ENCODE data around the gene LCT. TPM values are rescaled to one million over a fixed set of nuclear protein-coding genes. Genes with fewer than 3 reads are reported as not detected.

Gene LCT
- total and polyA plus RNA-seq, 9 of the 15 experiments (the other 6 are each of a cell fraction or from before 2014, with no cell fraction given), result 0.01 to 0.04 (median 0.03) TPM; not detected in 4

DNA sequence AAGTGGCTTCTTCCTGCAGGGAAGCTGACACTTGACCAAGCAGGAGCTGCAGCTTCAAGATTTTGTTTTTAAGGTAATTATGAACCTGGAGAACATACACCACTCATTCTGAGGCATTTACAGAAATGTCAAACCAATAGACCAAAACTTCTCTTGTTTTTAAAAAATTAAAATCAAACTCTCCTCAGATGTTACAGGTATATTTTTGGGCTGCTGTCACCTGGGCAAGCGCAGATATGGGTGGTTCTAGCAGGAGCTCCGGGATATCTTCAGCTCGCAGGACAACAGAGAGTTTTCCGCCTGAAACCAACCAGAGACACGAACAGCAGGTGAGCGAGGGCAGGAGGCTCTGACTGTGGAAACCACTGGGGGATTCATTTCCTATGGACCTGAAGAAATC, 4.1 kb downstream of the LCT start:
- no peaks in the 10 kb centered on the region for H3K4me1 ChIP-seq (replicated peaks in 1 of 2; ENCODE audit: control insufficient read depth in 2 of 2, insufficient read depth in 2 of 2, low read length in 2 of 2)
- no peak overlapping the region for H3K4me2 ChIP-seq (ENCODE audit: insufficient read depth, low read length)
- no peak overlapping the region for H3K4me3 ChIP-seq
- ATAC-seq, result no peak
- H3K9ac ChIP-seq (ENCODE audit: insufficient read depth in 1 of 2, low read depth in 2 of 2, low read length in 2 of 2), result no peak overlapping the region
- no peak for DNase-seq (ENCODE audit: extremely low read depth in 1 of 4, low spot score in 3 of 4)
- H3K27ac ChIP-seq (ENCODE audit: extremely low read depth, low read depth, low read length), result no peak overlapping the region
- H3K79me2 ChIP-seq (ENCODE audit: control insufficient read depth, insufficient read depth, low read length), result no peaks in the 10 kb centered on the region
- no peak for TF ChIP-seq HNRNPUL1 (IDR thresholded peaks at IDR 0.05; ENCODE audit: low read length)
- TF ChIP-seq SRF (CRISPR knock-in tag; IDR thresholded peaks at IDR 0.05), result no peak
- TF ChIP-seq CBX8 (IDR thresholded peaks at IDR 0.05; ENCODE audit: borderline replicate concordance, extremely low read depth, low read depth, low read length, poor library complexity, severe bottlenecking), result no peak
- no peak for TF ChIP-seq CBFA2T2 (conservative IDR thresholded peaks at IDR 0.05)
- no peak for TF ChIP-seq SRSF1 (IDR thresholded peaks at IDR 0.05; ENCODE audit: low read depth, low read length)
- TF ChIP-seq HMG20A (CRISPR knock-in tag; conservative IDR thresholded peaks at IDR 0.05), result no peak
- TF ChIP-seq SP1 (CRISPR knock-in tag; IDR thresholded peaks at IDR 0.05), result no peak
- TF ChIP-seq LARP7 (IDR thresholded peaks at IDR 0.05), result no peak
- no peak for TF ChIP-seq ZNF785 (CRISPR knock-in tag; IDR thresholded peaks at IDR 0.05)
- TF ChIP-seq ZBTB26 (CRISPR knock-in tag; IDR thresholded peaks at IDR 0.05), result no peak
- no peak for TF ChIP-seq POLR2G (IDR thresholded peaks at IDR 0.05; ENCODE audit: low read depth, low read length)
- TF ChIP-seq ZBTB5 (IDR thresholded peaks at IDR 0.05), result no peak
- TF ChIP-seq ZNF184 (CRISPR knock-in tag; IDR thresholded peaks at IDR 0.05), result no peak
- TF ChIP-seq ZSCAN32 (CRISPR knock-in tag; IDR thresholded peaks at IDR 0.05), result no peak
- no peak for TF ChIP-seq ZSCAN29 (IDR thresholded peaks at IDR 0.05)
- TF ChIP-seq SMARCC2 (IDR thresholded peaks at IDR 0.05; ENCODE audit: low read depth), result no peak
- TF ChIP-seq BRF2 (IDR thresholded peaks at IDR 0.05; ENCODE audit: borderline replicate concordance, insufficient read depth, insufficient read length), result no peak
- no peak for TF ChIP-seq NCOA1 (IDR thresholded peaks at IDR 0.05; ENCODE audit: low read depth)
- peaks cover 5 to 20% of the 10 kb centered on the region in 2 experiments; a peak in 4 of 5 replicates for H3K27me3 ChIP-seq (ENCODE audit: control insufficient read depth in 2 of 2, insufficient read depth in 2 of 2, low read length in 2 of 2)
- intact Hi-C loops (cut with micrococcal nuclease) (no loop called here), in situ Hi-C loops (cut with MboI) (no loop called here)
- H2AFZ ChIP-seq (ENCODE audit: low read depth, low read length), result no peak overlapping the region
- ChIA-PET POLR2A (interaction anchor here (0.5 to 0.8 kb wide), 2 partner anchors 28 to 44 kb away, joined by 3 to 4 read pairs; partner anchors contain the start of gene MCM6), CTCF (ENCODE audit: low intra/inter-chr PET ratio) (no interaction called here)
- no peaks in the 10 kb centered on the region for H3K36me3 ChIP-seq (ENCODE audit: control insufficient read depth, insufficient read depth, low read length)
- FAIRE-seq, result no peak
- 26% methylated on average over 6 of the region's 6 CpGs for WGBS (ENCODE audit: insufficient coverage, low coverage, missing lambda C conversion rate)
- H3K9me1 ChIP-seq (ENCODE audit: control insufficient read depth, insufficient read depth, low read length), result no peaks in the 10 kb centered on the region
- no TSS peak for BruUV-seq (replicated peaks)
- H3K9me3 ChIP-seq (replicated peaks; ENCODE audit: control insufficient read depth, insufficient read depth, low read depth, low read length), result no peaks in the 10 kb centered on the region
- no peaks in the 10 kb centered on the region for H4K20me1 ChIP-seq (replicated peaks; ENCODE audit: control insufficient read depth, insufficient read depth, low read length)

Data from K562 (cell line).